ENCODE data around the gene CLEC2A.

DNA sequence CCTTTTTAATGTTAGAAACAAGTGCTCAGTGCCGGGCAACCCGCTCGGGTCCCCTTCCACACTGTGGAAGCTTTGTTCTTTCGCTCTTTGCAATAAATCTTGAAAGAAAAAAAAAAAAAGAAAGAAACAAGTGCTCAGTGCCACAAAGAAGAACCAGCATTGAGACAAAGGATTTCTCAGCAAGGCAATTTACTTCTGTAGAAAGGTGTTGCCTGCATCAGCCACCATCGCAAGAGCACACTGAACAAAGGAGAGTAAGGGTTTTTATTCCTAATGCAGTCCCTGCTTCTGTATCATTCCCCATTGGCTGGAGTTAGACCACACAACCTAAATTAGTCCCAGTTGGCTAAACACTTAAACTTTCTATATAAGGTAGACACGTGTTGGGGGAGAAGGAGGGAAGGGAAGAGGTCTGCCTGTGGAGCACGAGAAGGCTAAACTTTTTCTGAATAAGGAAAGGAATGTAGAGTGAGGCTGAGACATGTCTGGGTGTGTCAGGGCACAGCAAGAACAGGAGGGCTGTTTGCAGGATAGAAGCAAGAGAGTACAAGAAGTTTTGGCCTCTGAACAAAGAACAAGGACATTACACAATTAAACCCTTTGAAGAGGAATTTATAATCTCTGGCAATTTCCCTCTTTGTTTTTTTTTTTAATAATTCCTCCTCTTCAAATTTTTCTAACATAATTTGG is 29.5 kb downstream of the CLEC2A start:
- no peak for TF ChIP-seq EZH2 (IDR thresholded peaks at IDR 0.05; ENCODE audit: borderline replicate concordance, insufficient read depth, low read length, poor library complexity, severe bottlenecking)
- no peak for TF ChIP-seq REST (IDR thresholded peaks at IDR 0.05; ENCODE audit: borderline replicate concordance)
- no peak for TF ChIP-seq CTCF (IDR thresholded peaks at IDR 0.05; ENCODE audit: poor library complexity, severe bottlenecking)

Measured in neural cell (in vitro differentiated cells).